Measurements from ENCODE around the gene SMURF1. TPM values are rescaled to one million over a fixed set of nuclear protein-coding genes. Genes with fewer than 3 reads are reported as not detected.

Gene SMURF1
- total RNA-seq, 4 donors from 2014 or later: 23.6 to 35.3 (median 27.8) TPM

DNA sequence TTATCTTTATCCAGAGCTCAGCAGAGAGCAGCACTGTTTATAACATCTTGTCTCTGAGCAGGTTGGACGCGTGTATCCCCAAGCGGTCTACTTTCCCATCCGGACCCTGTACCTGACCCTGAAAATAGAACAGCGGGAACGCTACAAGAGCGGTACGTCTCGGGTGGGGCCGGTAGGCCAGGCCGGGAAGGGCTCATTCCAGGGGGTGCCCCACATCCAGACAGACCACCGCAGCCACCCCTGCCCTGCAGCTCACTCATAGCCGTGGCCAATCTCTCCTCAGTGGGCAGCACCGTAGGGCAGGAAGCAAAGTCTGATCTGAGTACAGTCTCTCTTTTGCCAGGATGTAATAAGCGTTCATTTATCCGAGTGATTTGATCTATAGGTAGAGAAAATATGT, 151.8 kb downstream of the SMURF1 start:
- ATAC-seq (ENCODE audit: low FRiP score) (no peak), DNase-seq (ENCODE audit: low spot score) (no peak)
- TF ChIP-seq, protein P1, sequence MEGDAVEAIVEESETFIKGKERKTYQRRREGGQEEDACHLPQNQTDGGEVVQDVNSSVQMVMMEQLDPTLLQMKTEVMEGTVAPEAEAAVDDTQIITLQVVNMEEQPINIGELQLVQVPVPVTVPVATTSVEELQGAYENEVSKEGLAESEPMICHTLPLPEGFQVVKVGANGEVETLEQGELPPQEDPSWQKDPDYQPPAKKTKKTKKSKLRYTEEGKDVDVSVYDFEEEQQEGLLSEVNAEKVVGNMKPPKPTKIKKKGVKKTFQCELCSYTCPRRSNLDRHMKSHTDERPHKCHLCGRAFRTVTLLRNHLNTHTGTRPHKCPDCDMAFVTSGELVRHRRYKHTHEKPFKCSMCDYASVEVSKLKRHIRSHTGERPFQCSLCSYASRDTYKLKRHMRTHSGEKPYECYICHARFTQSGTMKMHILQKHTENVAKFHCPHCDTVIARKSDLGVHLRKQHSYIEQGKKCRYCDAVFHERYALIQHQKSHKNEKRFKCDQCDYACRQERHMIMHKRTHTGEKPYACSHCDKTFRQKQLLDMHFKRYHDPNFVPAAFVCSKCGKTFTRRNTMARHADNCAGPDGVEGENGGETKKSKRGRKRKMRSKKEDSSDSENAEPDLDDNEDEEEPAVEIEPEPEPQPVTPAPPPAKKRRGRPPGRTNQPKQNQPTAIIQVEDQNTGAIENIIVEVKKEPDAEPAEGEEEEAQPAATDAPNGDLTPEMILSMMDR (IDR thresholded peaks at IDR 0.05): no peak

DNA sequence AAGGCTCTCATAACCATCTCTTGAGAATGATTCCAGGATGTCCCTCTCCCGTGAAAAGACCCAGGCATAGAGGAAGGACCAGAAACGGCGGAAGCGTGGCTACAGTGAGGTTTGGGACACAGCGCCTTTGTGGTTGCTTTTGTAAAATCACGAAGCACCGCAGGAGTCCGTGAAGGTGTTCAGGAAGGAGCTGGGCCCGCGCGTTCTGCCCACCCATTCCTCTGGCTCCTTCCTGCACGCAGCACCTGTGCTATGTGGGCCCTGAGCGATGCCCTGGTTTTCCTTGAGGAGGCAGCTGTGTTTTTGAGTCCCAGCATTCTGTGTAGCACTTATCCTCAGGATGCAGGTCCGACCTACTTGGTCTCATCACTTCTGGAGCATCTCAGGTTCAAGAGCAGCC, 152.8 kb downstream of the SMURF1 start:
- no peak for ATAC-seq (ENCODE audit: low FRiP score)
- DNase-seq (ENCODE audit: low spot score): no peak

GRCh38 chr7:98990356-98990755, 153.6 kb downstream of the SMURF1 start:
- TF ChIP-seq, protein P1 (IDR thresholded peaks at IDR 0.05): no peak
- ATAC-seq (ENCODE audit: low FRiP score): no peak
- DNase-seq (ENCODE audit: low spot score): no peak

More for the DNA sequence above, 152.8 kb downstream of the SMURF1 start:
- TF ChIP-seq, protein P1 (IDR thresholded peaks at IDR 0.05): no peak

DNA sequence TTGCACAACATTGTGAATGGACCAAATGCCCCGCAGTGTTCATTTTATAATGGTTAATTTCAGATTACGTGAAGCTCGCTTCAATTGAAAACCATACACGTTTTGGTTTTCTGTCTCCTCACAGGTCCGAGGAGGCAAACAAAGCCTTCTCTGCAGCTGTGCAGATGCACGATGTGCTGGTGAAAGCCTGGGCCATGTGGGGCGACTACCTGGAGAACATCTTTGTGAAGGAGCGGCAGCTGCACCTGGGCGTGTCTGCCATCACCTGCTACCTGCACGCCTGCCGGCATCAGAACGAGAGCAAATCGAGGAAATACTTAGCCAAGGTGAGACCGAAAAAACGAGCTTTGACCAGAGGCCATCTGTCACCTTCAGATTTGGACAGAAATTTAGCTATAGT, 155.3 kb downstream of the SMURF1 start:
- ATAC-seq (ENCODE audit: low FRiP score): no peak
- no peak for DNase-seq (ENCODE audit: low spot score)
- TF ChIP-seq, protein P1 (IDR thresholded peaks at IDR 0.05): no peak

DNA sequence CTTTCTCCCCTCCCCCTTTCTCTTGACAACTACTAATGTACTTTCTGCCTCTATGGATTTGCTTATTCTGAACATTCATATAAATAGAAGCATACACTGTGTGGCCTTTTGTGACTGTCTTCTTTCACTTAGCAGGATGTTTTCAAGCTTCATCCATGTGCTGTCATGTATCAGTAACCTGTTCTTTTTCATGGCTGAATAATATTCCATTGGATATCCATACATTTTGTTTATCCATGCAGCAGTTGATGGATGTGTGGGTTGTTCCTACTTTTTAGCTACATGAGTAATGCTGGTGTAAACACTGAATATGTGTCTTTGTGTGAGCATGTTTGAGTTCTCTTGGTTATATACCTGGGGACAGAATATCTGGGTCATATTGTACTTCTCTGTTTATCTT, 158.0 kb downstream of the SMURF1 start:
- no peak for DNase-seq (ENCODE audit: low spot score)
- no peak for ATAC-seq (ENCODE audit: low FRiP score)
- TF ChIP-seq, protein P1 (IDR thresholded peaks at IDR 0.05): no peak

DNA sequence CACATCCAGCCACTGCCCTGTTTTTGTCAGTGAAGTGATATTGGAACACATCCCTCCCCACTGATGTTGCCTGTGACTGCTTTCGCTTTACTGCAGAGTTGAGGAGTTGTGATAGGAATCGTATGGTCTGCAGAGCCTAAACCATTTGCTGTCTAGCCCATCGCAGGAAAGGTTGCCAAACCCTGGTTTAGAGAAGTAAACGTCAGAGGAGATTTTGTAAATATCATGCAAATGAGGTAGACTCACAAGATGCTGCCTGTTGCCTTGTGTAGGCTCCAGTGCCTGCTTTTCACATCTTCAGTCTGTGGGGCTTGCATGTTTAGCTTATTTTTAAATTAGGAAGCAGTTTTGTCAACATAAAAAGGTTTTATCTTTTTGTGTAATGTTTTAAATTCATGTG, 158.5 kb downstream of the SMURF1 start:
- DNase-seq (ENCODE audit: low spot score) (no peak), ATAC-seq (ENCODE audit: low FRiP score) (no peak)
- TF ChIP-seq, protein P1 (IDR thresholded peaks at IDR 0.05): no peak

GRCh38 chr7:98984126-98984525, 159.8 kb downstream of the SMURF1 start:
- TF ChIP-seq, protein P1 (IDR thresholded peaks at IDR 0.05): no peak
- DNase-seq (ENCODE audit: low spot score) (no peak), ATAC-seq (ENCODE audit: low FRiP score) (no peak)

Measured in omental fat pad (tissue), 4 donors.